ENCODE measurements around the gene DDX1. TPM values are rescaled to one million over a fixed set of nuclear protein-coding genes. Genes with fewer than 3 reads are reported as not detected.

Gene DDX1
- total RNA-seq, 1 donor from 2014 or later, result 60.4 TPM

DNA sequence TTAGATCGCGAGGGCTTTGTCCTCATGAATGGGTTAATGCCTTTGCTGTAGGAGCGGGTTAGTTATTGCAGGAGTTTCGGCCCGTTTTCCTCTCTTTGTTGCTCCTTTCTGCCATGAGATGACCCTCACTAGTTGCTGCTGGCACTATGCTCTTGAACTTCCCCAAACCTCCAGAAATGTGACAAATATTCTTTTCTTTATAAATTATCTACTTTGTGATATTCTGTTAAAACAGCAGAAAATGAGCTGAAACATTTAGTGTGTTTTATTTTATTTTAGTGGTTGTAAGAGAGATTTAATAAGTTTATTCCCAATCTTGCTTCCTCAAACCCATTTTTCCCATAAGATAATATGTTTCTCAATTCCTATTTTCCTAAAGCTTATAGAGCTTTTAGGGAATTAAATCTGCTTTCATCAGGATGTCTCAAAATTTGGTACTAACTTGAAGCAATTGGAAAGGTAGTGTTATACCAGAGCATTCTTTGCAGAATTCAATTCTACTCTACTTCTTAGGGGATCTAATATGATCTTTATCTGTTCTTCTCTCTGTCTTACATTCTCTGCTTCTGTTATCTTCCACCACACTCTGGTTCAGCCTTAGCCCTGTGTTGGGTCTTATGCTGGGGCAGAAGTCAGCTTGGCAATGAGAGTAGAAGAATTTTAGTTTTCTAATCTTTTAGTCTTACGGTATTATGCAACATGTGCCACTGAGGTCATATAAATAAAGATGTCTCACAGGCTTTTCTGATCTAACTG is 23.1 kb downstream of the DDX1 start:
- no peak for ATAC-seq
- H3K4me1 ChIP-seq, result no peaks in the 10 kb centered on the region
- TF ChIP-seq, protein P1, sequence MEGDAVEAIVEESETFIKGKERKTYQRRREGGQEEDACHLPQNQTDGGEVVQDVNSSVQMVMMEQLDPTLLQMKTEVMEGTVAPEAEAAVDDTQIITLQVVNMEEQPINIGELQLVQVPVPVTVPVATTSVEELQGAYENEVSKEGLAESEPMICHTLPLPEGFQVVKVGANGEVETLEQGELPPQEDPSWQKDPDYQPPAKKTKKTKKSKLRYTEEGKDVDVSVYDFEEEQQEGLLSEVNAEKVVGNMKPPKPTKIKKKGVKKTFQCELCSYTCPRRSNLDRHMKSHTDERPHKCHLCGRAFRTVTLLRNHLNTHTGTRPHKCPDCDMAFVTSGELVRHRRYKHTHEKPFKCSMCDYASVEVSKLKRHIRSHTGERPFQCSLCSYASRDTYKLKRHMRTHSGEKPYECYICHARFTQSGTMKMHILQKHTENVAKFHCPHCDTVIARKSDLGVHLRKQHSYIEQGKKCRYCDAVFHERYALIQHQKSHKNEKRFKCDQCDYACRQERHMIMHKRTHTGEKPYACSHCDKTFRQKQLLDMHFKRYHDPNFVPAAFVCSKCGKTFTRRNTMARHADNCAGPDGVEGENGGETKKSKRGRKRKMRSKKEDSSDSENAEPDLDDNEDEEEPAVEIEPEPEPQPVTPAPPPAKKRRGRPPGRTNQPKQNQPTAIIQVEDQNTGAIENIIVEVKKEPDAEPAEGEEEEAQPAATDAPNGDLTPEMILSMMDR (IDR thresholded peaks at IDR 0.05), result no peak
- intact Hi-C loops (cut with DNase I), result no loop called here
- no peaks in the 10 kb centered on the region for H3K27me3 ChIP-seq (ENCODE audit: low read depth)
- DNase-seq, result no peak
- no peak overlapping the region for H3K4me3 ChIP-seq
- no peaks in the 10 kb centered on the region for H3K9me3 ChIP-seq
- H3K27ac ChIP-seq, result no peak overlapping the region
- H3K36me3 ChIP-seq, result peaks cover 77% of the 10 kb centered on the region

DNA sequence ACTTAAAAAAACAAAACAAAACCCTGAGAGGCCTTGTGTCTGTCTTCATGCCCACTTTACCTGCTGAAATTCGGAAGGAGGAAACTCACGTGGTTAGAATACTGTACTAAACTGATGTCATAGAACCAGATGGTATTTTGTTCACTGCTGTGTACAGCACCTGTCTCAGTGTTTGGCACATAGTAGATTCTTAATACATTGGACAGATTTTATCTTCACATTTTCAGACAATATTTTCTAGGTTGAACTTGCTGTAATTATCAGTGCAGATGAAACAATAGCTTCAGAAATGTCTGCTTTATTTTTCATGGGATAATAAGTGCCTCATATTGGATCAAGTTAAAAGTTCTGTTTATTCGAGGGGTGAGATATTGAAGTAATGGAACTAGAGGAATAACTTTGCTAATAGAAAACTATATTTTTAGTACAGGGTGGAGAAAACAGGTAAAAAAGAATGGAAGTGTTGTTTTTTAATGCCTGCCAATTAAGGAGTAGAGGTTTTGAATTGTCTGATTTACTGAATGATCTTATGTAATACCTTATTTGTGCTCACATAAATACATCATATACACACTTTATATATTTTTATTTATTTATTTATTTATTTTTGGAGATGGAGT is 23.7 kb downstream of the DDX1 start:
- Histone ChIP-seq H3K27ac (no peak overlapping the region), H3K36me3 (peaks cover 77% of the 10 kb centered on the region)
- intact Hi-C loops (cut with DNase I), result no loop called here

DNA sequence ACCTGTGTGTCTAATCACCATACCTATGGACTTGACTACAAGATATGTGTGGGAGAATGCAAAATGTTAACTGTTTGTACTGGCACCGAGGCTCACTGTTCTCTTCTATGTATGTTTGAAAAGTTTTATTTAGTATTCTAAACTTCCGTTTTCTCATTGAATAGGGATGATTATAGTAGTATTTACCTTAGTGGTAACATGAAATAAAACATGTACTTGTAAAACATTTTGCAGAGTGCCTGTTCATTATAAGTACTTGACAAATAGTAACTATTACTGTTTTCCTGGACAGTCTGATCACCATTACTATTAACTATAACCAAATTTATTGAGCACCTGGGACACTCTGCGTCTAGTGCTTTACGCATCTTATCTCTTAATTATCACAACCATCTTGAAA is 24.8 kb downstream of the DDX1 start:
- ATAC-seq (no peak), DNase-seq (no peak)
- Histone ChIP-seq H3K4me3 (no peak overlapping the region), H3K27ac (no peak overlapping the region), H3K27me3 (ENCODE audit: low read depth) (no peaks in the 10 kb centered on the region), H3K9me3 (no peaks in the 10 kb centered on the region), H3K4me1 (no peaks in the 10 kb centered on the region), H3K36me3 (peaks cover 85% of the 10 kb centered on the region)
- intact Hi-C loops (cut with DNase I), result no loop called here
- TF ChIP-seq, protein P1 (IDR thresholded peaks at IDR 0.05), result no peak

More for the DNA sequence above, 23.7 kb downstream of the DDX1 start:
- no peak for DNase-seq
- TF ChIP-seq, protein P1 (IDR thresholded peaks at IDR 0.05), result no peak
- Histone ChIP-seq H3K4me1 (no peaks in the 10 kb centered on the region), H3K27me3 (ENCODE audit: low read depth) (no peaks in the 10 kb centered on the region), H3K4me3 (no peak overlapping the region), H3K9me3 (no peaks in the 10 kb centered on the region)
- no peak for ATAC-seq

DNA sequence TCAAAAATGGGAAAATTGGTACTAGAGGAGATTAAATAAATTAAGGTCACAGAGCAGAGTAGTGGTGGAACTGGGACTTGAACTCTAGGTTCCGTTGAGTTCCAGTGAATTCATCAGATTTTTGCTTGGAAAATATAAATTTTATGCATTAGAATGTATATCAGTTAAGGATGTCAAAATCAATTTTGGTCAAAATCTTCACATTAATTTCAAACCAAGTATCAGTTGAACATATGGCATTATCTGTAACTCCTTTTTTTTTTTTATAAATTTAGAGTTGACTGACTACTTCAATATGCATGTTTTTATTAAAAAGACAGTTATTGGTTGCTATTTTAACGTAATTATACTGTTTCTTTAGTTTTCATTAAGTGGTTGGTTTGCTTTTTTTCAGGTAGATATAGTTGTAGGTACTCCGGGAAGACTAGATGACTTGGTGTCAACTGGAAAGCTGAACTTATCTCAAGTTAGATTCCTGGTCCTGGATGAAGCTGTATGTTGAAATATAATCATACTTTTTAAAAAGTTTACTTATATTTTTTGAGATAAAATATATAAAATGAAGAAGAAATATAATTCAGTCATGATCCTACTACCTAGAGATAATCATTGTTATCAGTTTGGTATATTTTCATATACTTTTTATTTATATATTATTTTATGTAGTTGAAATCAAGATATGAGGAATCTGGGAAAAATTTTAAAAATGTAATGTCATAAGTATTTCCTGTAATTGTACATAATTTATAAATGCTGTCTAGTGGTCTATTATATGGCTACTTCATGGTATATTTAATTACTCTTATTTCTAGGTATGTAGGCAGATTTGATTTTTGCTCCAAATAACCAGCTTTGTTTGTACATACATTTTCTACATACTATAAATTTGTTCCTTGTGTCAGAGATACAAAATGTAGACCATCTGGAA is 25.4 kb downstream of the DDX1 start:
- DNase-seq (no peak), ATAC-seq (no peak)
- H3K4me1 ChIP-seq, result no peaks in the 10 kb centered on the region
- H3K4me3 ChIP-seq, result no peak overlapping the region
- peaks cover 91% of the 10 kb centered on the region for H3K36me3 ChIP-seq
- H3K9me3 ChIP-seq, result no peaks in the 10 kb centered on the region
- no peak overlapping the region for H3K27ac ChIP-seq
- intact Hi-C loops (cut with DNase I), result no loop called here
- no peaks in the 10 kb centered on the region for H3K27me3 ChIP-seq (ENCODE audit: low read depth)
- TF ChIP-seq, protein P1 (IDR thresholded peaks at IDR 0.05), result no peak

DNA sequence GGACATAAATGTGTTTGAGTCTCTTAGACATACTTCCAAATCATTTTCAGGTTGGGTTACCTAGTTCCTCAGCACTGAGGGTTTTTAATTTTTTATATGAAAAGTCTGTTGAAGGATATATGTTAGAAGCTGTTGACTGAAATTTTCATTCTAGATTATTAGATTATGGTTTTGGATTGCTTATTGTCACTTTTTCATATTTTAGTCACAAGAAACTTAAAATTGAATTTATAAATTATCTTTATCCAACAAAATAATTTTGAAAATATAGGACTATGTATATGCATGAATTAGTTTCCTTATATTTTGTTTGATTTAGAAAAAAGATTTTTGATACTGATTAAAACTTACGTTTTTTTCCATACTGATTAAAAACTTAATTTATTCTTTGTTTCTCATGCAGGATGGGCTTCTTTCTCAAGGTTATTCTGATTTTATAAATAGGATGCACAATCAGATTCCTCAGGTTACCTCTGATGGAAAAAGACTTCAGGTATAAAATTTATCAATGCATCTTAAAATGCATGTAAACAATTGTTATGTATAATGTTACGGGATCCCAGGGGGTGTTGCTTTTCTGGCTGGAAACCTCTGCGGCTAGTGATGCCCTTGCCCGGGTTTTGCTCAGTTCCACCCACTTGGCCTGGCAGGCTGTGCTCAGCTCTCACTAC is 26.2 kb downstream of the DDX1 start:
- intact Hi-C loops (cut with DNase I), result no loop called here
- H3K4me3 ChIP-seq, result no peak overlapping the region
- H3K36me3 ChIP-seq, result peaks cover 99% of the 10 kb centered on the region
- TF ChIP-seq, protein P1 (IDR thresholded peaks at IDR 0.05), result no peak
- no peaks in the 10 kb centered on the region for H3K4me1 ChIP-seq
- H3K27me3 ChIP-seq (ENCODE audit: low read depth), result no peaks in the 10 kb centered on the region
- no peaks in the 10 kb centered on the region for H3K9me3 ChIP-seq
- ATAC-seq, result no peak
- no peak overlapping the region for H3K27ac ChIP-seq
- no peak for DNase-seq
